GM23338 (cell line): Measurements from ENCODE around the gene KIAA1217.

Experiments
- EZH2 ChIP-seq: fragments of 200-600 bp; sonication (generic); IDR thresholded peaks from one replicate; pipeline ENCODE4 v1.8.0; 2017; ENCODE audit warnings: antibody characterized with exemption, mild to moderate bottlenecking, low read depth; ENCODE audit not compliant: unreplicated experiment
- POLR2AphosphoS5 ChIP-seq: IDR thresholded peaks from 2 replicates; pipeline ENCODE4 v1.6.1; 2016; ENCODE audit warnings: antibody characterized with exemption, low read depth
- TF ChIP-seq, protein P1 (sequence below), 2 experiments: fragments of 200-600 bp in 1 of 2; sonication (generic) in 1 of 2; conservative IDR thresholded peaks; 2 replicates each; pipeline versions ENCODE4 v1.5.1 to v1.6.1; 2016 to 2017; ENCODE audit warnings: antibody characterized with exemption in 2 of 2, low read depth in 2 of 2, mild to moderate bottlenecking in 2 of 2, moderate library complexity in 1 of 2

DNA sequence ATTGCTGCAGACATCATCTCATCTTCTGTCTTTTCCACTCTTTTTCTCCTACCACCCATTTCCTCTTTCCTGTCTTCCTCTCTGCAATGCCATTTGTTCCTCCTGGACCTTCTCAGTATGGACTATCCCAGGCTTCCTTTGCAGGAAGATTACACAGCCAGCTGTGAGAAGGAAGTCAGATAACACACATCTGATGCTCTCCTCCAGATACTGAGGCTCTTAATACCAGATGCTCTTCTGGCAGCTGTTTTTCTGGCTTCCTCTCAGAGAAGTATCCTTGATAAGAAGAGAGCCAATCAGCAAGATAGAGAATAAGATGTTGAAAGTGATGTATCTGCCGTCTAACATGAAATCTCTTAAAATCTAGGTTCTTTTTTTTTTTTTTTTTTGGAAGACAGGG, 14.4 kb downstream of the KIAA1217 start:
- TF ChIP-seq EZH2 (no peak), POLR2AphosphoS5 (no peak)
- TF ChIP-seq, protein P1, sequence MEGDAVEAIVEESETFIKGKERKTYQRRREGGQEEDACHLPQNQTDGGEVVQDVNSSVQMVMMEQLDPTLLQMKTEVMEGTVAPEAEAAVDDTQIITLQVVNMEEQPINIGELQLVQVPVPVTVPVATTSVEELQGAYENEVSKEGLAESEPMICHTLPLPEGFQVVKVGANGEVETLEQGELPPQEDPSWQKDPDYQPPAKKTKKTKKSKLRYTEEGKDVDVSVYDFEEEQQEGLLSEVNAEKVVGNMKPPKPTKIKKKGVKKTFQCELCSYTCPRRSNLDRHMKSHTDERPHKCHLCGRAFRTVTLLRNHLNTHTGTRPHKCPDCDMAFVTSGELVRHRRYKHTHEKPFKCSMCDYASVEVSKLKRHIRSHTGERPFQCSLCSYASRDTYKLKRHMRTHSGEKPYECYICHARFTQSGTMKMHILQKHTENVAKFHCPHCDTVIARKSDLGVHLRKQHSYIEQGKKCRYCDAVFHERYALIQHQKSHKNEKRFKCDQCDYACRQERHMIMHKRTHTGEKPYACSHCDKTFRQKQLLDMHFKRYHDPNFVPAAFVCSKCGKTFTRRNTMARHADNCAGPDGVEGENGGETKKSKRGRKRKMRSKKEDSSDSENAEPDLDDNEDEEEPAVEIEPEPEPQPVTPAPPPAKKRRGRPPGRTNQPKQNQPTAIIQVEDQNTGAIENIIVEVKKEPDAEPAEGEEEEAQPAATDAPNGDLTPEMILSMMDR (conservative IDR thresholded peaks at IDR 0.05; ENCODE audit: low read depth in 2 of 2): no peak
